GM19351 (cell line): Measurements from ENCODE around the gene GNA14.

Experiments
- ATAC-seq: cut with Tn5 transposase; IDR thresholded peaks from one replicate; pipeline ENCODE4 v1.9.1; 2021; ENCODE audit warnings: mild to moderate bottlenecking, moderate library complexity; ENCODE audit not compliant: unreplicated experiment

GNA14 gene

DNA sequence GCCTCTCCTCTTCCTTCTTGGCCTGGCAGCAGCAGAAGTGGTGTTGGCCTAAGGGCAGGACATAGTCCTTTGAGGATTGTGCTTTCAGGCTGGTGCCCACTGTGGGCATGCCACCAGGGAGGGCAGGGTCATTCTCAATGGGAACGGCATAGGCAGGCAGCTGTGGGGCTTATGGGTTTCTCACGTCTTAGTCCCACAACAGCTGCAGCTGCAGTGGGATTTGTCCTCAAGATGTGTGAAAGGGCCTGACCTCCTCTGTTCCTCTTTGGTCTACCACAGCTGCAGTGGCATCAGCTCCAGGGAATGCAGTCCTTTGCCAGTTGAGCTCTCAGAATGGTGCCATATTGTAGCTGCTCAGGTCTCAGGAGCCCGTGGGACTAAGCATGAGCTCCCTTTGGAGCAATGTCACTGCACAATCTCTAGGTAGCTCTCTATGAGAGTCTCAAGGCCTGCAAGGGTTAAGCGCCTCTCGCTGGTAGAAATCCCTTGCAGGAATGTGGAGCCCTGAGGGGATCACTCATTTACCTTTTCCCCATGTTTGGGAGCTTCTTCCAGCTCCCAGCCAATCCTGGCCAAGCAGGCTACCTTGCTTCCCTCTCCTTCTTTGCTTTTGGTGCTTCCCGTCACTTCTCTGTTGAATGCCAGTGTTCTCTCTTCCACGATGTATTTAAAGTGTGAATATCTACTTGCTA is 104.8 kb downstream of the GNA14 start:
- no peak for ATAC-seq

GRCh38 chr9:77541600-77541999 is 106.5 kb downstream of the GNA14 start:
- ATAC-seq: no peak

DNA sequence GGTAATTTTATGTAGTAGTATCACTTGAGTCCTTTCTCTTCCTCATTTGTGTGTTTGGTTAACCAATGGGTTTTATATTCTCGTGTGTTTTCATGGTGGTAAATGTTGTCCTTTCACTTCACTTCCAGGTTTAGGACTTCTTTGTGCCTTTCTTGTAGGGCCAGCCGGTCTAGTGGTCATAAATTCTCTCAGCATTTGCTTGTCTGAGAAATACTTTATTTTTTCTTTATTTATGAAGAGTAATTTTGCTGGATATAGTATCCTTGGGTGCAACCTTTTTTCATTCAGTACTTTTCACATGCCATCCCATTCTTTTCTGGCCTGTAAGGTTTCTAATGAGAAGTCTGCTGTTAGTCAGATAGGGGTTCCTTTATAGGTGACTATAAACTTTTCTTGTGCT is 107.1 kb downstream of the GNA14 start:
- no peak for ATAC-seq

DNA sequence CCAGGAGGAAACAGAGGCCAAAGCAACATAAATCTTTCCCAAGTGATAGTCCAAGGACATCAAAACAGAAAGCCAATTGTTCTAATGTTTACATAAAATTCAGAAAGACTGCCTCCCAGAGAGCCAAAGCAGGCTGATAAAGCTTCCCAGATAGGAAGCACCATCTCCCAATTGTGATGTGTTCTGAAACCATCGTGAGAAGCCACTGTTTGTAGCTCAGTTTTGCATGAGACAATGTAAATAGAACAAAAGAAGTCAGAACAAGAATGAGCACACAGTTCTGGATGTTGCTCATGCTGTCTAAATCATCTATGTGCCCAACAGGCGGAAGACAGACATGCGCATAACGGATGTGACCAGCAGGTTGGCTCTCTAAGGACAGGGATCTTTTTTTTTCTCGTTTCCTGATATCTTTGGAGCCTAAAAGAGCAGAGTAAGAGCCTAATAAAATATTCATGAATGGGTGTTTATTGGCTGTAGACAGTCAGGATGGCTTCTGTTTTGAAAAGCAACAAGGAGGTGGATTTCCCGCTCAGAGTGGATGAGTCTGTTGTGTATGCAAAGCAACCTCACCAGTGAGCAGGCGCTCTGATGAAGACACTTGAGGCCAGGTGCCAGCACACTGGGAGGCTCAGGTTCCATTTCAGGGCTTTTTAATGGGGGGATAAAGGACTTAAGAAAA is 113.6 kb downstream of the GNA14 start:
- no peak for ATAC-seq

DNA sequence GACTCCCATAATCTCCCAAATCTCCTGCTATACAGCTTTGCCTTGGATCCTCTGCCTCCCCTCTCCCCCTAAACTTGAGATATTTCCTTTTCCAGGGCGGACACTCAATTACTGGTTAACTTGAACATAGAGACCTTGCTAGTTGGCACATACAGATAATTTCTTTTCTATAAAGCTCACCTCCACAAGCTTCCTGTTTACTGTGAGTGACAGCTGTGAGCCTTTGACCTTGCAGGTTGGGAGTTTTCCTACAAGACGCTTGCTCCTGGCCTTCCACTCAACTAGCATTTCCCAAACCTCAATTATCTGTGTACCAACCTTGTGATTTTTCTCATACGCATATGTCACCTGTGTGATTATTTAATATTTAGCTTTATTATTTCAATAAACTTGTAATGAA is 114.5 kb downstream of the GNA14 start:
- no peak for ATAC-seq

DNA sequence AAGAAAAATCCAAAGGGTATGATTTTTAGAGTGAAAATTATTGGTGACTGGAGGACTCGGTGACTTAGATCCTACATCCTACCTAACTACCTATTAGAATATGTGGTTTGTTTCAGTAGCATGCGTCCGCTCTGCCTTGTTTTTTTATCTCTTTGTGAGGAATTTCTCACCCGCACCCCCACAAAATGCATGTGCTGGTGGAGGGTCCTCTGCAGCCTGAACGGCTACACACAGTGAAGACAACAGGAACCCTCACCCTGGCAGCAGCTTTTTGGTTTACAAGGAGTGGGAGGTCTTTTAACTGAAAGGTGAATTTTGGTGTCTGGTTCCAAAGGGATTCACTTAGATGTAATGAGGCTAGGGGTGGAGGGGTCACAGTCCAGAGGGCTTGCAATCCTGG is 115.5 kb downstream of the GNA14 start:
- ATAC-seq: no peak

GRCh38 chr9:77531400-77531799 is 116.7 kb downstream of the GNA14 start:
- no peak for ATAC-seq

GRCh38 chr9:77523891-77524290 is 124.2 kb downstream of the GNA14 start:
- no peak for ATAC-seq

DNA sequence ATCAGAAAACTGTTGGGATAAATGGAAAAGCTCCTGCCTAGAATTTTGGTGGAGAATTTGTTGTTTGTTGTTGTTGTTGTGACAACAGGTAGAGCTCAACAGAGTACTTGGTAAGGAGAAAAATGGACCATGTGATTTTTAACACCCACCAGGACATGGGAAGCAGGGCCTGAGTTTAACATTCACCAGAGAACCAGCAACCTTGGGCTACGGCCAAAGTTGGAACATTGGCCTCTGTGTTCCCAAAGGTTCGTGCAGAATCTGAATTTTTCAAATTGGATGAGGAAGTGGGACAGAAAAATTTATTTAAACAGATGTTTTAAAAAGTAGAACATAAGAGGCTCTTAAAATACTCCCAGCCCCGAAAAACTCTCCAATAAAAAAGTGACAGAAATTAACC is 127.0 kb downstream of the GNA14 start:
- no peak for ATAC-seq

DNA sequence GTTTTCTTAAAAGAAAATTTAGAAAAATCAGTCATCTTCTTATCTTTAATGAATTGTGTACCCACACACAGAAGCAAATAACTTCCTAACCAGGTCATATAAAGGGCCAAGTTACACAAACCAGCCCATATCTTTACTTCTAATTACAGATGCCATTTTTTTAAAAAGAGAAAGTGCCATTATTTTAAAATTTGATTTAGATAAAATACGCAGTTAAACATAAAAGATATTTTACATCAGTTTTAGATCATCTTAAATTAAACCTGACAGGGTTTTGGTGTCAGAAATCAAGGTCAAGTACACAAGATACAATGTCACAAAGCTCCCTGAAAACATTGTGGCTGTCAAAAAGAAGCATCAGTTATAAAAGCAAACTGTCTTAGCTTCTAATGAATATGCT is 129.4 kb downstream of the GNA14 start:
- ATAC-seq: no peak

DNA sequence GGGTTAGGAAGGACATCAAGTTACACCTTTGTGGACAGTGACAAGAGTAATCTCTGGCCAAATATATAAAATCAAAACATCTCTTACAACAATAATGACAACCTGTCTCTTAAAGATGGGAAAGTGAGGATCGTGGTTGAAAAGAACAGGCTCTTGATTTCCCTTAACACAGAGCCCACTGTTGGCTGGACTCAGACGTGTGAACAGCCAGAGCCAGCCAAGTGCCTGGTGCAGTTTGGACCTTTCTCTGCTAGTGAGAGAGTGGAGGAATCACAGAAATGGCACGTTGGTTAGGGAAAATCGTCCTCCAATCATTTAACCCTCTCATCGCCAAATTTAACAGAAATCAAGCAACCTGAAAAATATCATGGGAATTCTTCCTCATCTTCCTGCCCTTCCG is 131.3 kb downstream of the GNA14 start:
- ATAC-seq: no peak

- ATAC-seq: no peak
Measured at GRCh38 chr9:77514886-77515711, 133.0 kb downstream of the GNA14 start.

GRCh38 chr9:77513457-77513856 is 134.7 kb downstream of the GNA14 start:
- ATAC-seq: no peak

DNA sequence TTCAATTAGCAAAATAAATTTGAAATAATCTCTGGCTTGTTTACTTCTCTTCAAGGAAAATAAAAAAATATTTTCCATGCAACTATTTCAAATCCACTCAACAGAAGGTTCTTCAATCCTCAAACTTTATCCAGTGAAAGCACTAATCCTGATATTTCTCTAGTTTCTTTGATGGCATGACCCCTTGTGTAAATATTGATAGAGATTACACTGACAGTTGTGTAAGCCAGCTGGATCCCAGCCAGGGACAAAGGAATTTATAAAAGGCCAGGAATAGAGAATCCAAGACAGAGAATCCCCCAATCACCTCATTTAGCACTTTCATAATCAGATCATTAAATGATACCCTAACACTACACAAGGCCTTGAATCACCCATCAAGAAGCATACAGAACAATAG is 135.2 kb downstream of the GNA14 start:
- ATAC-seq: no peak

DNA sequence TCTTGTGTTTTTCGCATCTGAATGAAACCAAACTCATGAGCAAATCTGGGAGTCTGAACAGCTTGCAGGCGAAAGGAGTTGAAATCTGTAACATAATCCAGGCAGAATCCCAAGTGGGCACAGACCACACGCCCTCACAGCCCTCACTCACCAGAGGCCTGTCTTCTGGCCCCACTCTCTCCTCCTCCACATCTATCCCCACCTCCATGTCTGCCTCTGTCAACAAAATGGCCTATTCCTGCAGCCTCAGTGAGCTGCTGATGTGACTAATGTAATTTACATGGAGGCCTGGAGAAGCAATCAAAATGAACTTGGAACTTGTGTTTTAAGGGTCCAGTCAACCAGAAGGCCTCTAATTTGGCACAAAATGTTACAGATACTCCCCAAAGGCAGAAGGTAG is 136.6 kb downstream of the GNA14 start:
- ATAC-seq: no peak

GRCh38 chr9:77510666-77511065 is 137.5 kb downstream of the GNA14 start:
- no peak for ATAC-seq

- no peak for ATAC-seq
Measured at GRCh38 chr9:77508396-77508795, 139.7 kb downstream of the GNA14 start.

- ATAC-seq: no peak
Measured at GRCh38 chr9:77507212-77507961, 140.7 kb downstream of the GNA14 start.

DNA sequence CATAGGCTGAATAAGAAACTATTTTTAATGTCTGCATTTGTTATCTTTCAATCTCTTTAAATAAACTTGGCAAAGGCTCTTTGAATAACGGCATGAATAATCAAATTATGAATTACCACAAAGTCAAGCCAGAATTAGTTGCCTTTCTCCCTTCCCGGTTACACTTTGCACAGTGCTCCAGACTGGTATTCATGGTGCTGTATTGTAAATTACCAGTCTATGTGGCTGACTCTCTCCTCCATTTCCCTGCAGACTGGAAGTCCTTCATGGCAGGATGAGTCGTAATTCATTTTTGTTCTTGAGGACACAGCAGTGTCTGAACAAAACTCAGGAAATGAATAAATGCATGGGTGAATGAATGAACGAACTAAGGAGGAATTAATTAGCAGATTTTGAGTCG is 142.9 kb downstream of the GNA14 start:
- ATAC-seq: no peak

GRCh38 chr9:77502568-77502967 is 145.6 kb downstream of the GNA14 start:
- no peak for ATAC-seq

DNA sequence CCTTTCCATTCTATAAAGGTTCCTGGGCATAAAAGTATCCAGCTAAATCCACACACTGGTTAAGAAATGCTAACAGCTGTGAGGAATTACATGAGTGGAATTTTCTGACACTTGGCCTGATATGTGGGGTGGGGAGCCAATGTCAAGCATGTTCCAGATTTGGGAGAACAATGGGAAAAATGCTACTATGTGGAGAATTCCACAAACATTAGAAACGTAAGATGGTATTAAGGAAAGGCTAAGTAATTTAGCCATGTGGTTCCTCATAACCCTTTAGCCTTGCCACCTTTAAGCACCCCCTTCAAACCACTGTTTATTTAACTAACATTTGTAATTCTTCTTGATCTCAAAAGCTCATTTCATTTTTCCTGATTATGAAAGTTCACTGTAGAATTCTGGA is 149.2 kb downstream of the GNA14 start:
- no peak for ATAC-seq
